Skeletal muscle tissue (tissue), 4 donors: ENCODE measurements around the gene FAM210B. TPM values are rescaled to one million over a fixed set of nuclear protein-coding genes. Genes with fewer than 3 reads are reported as not detected.

Experiments used
- H3K27ac ChIP-seq: one replicate; pipeline ENCODE4 v1.7.0; 2013; ENCODE audit warnings: mild to moderate bottlenecking, low read depth, low read length, inconsistent platforms
- H3K27me3 ChIP-seq, 3 donors: one replicate each; pipeline ENCODE4 v1.7.0; 2013; ENCODE audit warnings: low read length in 3 of 3; ENCODE audit not compliant: control insufficient read depth in 3 of 3, insufficient read depth in 3 of 3
- H3K36me3 ChIP-seq, 3 donors: one replicate each; pipeline ENCODE4 v1.7.0; 2013; ENCODE audit warnings: low read length in 3 of 3; ENCODE audit not compliant: control insufficient read depth in 3 of 3, insufficient read depth in 3 of 3
- H3K4me1 ChIP-seq, 3 donors: one replicate each; pipeline ENCODE4 v1.7.0; 2013; ENCODE audit warnings: low read length in 3 of 3, mild to moderate bottlenecking in 3 of 3; ENCODE audit not compliant: control insufficient read depth in 3 of 3, insufficient read depth in 3 of 3
- H3K4me3 ChIP-seq, 3 donors: one replicate each; pipeline ENCODE4 v1.7.0; 2013; ENCODE audit warnings: low read length in 3 of 3
- H3K9ac ChIP-seq, 3 donors: one replicate each; pipeline ENCODE4 v1.7.0; 2013; ENCODE audit warnings: low read length in 3 of 3, mild to moderate bottlenecking in 3 of 3, moderate library complexity in 2 of 3, low read depth in 1 of 3
- H3K9me3 ChIP-seq, 3 donors: one replicate each; pipeline ENCODE4 v1.7.0; 2013; ENCODE audit warnings: low read length in 3 of 3; ENCODE audit not compliant: control insufficient read depth in 3 of 3
- total RNA-seq: library from RNA; depleted of rRNA; stranded (reverse); fragments of >200 nt; gene quantifications from one replicate; pipeline ENCODE4 v1.2.3, GENCODE V29; 2014
- donor health status: Osteomylitis.

Gene FAM210B
- total RNA-seq, 1 donor from 2014 or later: 31.8 TPM

DNA sequence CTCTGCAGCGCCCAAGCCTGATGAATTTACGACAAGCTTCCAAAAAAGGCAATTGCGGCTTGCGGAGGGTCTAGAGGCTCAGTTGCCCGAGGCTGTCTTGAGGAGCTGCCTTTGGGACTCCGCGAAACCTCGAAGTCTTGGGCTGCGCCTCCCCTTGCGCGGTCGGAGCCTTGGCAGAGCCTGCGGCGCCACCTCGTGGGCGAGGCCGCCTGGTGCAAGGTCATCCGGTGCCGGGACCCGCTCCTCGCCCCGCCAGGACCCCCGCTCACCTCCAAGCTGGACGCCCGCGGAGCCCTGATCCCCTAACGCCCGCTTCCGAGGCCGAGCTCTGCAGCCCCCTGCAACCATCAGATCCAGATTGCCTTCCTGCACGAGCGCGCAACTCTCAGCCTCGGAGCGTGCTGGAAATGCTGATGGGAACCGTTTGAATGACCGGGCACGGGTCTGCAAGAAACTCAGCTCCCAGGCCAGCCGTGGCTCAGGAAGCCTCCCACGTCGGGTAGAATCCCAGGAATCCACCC lies 14.9 kb upstream of the FAM210B start:
- no peaks in the 10 kb centered on the region for H3K4me1 ChIP-seq
- no peak overlapping the region for H3K4me3 ChIP-seq
- H3K9ac ChIP-seq: no peak overlapping the region
- peaks cover 18 to 34% (median 23%) of the 10 kb centered on the region in 3 donors for H3K27me3 ChIP-seq
- no peak overlapping the region for H3K27ac ChIP-seq
- H3K9me3 ChIP-seq: no peaks in the 10 kb centered on the region
- H3K36me3 ChIP-seq: no peaks in the 10 kb centered on the region

DNA sequence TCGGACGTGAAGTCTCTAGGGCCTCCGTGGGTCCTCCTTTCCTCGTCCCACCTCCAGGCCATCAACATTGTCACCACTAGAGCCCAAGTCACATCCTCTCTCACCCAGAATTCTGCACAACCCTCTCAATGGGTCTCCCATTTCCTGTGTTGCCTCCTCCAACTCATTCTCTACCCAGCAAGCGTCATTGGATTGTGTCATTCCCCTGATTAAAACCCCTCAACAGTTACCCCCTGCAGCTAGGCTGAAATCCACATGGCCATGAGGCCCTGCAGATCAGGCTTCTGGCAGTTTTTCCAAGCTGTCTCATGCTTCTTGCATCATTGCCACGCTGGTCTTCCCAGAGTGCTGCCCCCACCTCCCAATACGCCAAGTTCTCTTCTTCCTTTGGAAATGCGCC lies 12.9 kb upstream of the FAM210B start:
- H3K4me1 ChIP-seq: no peaks in the 10 kb centered on the region
- no peak overlapping the region for H3K4me3 ChIP-seq
- no peak overlapping the region for H3K9ac ChIP-seq
- H3K36me3 ChIP-seq: no peaks in the 10 kb centered on the region
- peaks cover 18 to 34% (median 23%) of the 10 kb centered on the region in 3 donors for H3K27me3 ChIP-seq
- H3K27ac ChIP-seq: no peak overlapping the region
- H3K9me3 ChIP-seq: no peaks in the 10 kb centered on the region

DNA sequence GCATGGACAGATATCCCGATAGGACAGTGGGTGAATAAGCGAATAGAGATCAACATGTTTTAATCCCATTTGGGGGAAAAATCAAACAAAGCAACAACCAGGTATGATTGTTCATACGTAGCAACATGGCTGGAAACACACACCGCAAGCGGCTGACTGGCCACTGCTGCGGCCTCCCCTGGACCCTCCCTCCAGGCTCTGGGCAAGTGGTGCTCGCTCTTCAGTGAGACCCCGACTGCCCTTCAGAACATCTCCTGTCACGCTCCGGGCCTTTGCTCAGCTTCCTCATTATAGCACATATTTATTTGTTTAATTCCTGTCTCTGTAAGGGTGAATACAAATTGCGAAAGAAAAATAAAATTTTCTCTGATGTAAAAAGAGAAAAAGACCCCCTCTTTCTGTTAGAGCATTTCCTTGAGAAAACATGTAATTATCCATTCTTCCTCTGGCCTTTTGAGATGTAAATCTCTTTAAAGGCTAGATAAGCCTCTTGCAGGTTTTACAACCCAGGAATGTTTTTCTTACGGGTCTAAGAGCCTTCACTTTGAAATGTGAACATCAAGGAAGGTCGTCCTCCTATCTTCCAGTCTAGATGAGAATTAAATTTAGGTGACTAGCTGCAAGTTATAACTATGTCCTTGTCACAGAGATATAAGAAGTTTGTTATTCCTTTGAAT lies 11.0 kb upstream of the FAM210B start:
- Histone ChIP-seq H3K27me3 (peaks cover 16 to 34% (median 22%) of the 10 kb centered on the region in 3 donors), H3K4me3 (no peak overlapping the region), H3K9me3 (no peaks in the 10 kb centered on the region), H3K9ac (no peak overlapping the region), H3K36me3 (no peaks in the 10 kb centered on the region), H3K4me1 (no peaks in the 10 kb centered on the region), H3K27ac (no peak overlapping the region)

DNA sequence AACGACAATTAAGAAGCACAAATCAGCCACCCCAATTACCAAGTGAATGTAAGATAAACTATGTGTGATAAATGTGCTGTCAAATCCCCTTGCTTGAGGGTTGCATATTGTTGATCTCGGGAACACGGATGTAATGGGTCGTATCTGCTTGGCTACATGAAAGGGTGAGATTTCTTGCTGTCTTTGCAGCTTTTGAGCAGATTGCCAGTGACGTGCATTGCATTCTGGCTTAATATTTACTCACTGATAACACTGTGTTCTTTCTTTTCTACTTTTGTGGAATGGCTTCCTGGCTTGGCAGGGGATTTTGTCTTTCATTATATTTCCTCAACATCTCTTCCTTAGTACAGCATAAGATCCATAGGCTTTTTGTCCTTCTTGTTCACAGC lies 10.5 kb upstream of the FAM210B start:
- Histone ChIP-seq H3K9me3 (no peaks in the 10 kb centered on the region), H3K27me3 (peaks cover 11 to 28% (median 17%) of the 10 kb centered on the region in 3 donors), H3K36me3 (no peaks in the 10 kb centered on the region), H3K9ac (no peak overlapping the region), H3K27ac (no peak overlapping the region), H3K4me3 (no peak overlapping the region), H3K4me1 (no peaks in the 10 kb centered on the region)

DNA sequence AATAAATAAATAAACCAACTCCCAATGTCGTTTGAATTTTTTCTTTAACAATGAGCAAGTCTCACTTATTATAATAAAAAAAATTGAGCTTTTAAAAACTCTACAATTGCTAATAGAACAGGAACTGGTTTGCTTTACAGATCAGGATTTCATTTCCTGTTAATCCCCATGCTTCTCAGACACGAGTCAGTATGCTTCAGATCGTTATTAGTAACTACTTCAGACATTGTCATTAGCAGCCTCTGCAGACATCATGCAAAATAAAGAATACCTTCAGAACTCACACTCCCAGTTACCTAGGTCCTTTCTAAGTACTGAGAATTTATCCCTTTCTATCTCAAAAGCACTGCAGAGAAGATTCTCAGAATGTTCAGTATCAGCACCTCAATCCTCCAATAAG lies 10.0 kb upstream of the FAM210B start:
- Histone ChIP-seq H3K9me3 (no peaks in the 10 kb centered on the region), H3K9ac (no peak overlapping the region), H3K36me3 (no peaks in the 10 kb centered on the region), H3K27me3 (peaks cover 9 to 24% (median 12%) of the 10 kb centered on the region in 3 donors), H3K4me1 (no peaks in the 10 kb centered on the region), H3K27ac (no peak overlapping the region), H3K4me3 (no peak overlapping the region)

DNA sequence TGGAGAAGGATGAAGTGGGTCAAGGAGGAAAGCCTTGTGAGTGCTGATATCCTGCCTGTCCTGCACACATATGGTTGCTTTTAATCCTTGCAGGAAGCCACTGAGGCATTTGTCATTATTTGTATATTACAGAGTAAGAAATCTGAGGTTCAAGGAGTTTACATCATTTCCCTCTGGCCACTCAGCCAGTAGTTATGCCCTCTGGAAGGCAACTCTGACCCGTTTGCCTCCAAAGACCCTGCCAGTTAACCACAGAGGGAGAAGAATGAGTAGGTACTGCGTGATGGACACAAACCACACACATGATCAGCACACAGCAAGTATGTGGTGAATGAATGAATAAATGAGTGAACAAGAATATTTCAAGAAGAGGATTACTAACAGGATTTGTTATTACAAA lies 7.9 kb upstream of the FAM210B start:
- no peak overlapping the region for H3K9ac ChIP-seq
- H3K36me3 ChIP-seq: no peaks in the 10 kb centered on the region
- H3K4me3 ChIP-seq: no peak overlapping the region
- no peaks in the 10 kb centered on the region for H3K4me1 ChIP-seq
- H3K9me3 ChIP-seq: no peaks in the 10 kb centered on the region
- H3K27ac ChIP-seq: no peak overlapping the region
- peaks cover 2 to 7% (median 3%) of the 10 kb centered on the region in 3 donors for H3K27me3 ChIP-seq

DNA sequence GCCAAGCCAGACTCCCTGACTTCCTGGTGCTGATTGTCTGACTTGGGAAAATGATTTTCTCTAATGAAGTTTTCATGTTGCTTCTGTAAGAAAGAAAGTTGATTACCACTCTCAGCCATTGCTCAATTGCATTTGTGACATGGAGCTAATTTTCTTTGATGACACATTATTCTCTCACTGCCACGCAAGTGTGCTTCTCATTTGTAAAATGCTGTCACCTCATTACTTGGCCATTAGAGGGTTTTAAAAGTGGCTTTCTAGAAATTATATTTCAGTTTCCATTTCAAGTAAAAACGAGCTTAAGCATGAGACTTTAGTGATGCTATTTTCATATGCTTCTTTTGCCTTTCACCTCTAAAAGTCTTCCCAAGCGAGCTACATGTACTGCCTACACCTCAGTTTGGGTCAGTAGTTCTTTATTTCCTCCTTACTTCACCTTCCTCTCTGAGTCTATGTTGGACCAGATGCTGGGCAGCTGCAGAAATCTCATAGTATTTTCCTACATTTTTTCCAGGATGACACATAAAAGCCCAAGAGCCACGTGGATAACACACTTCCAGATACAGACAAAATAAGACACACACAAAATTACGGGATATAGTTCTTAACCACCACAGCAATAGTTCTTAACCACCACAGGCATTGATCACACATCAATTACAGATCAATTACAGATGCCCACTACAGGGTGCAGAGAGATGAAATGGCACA lies 6.3 kb upstream of the FAM210B start:
- Histone ChIP-seq H3K4me1 (no peaks in the 10 kb centered on the region), H3K4me3 (no peak overlapping the region), H3K27me3 (peaks cover 0 to 4% (median 2%) of the 10 kb centered on the region in 3 donors), H3K27ac (no peak overlapping the region), H3K36me3 (no peaks in the 10 kb centered on the region), H3K9me3 (no peaks in the 10 kb centered on the region), H3K9ac (no peak overlapping the region)

DNA sequence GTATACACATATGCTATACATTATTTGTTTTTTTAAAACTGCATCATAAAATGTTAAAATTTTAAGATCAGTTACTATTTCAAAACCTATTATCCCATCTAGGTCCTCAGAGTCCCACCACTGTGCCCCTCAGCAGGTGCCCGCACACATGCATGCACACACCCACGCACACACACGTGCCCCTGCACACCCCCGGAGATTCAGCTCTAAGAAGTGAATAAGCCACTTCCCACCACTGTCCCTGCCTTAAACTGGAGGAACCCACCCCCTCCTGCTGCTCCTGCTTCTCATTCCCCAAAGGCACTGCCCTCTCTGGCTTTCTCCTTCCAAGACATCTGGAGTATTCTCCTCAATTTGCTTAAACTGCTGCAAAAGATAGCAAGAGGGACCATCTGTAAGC lies 5.4 kb upstream of the FAM210B start:
- H3K27ac ChIP-seq: no peak overlapping the region
- no peaks in the 10 kb centered on the region for H3K27me3 ChIP-seq
- no peaks in the 10 kb centered on the region for H3K9me3 ChIP-seq
- no peak overlapping the region for H3K9ac ChIP-seq
- H3K4me1 ChIP-seq: peaks cover 0 to 3% (median 0%) of the 10 kb centered on the region in 3 donors
- no peaks in the 10 kb centered on the region for H3K36me3 ChIP-seq
- no peak overlapping the region for H3K4me3 ChIP-seq

DNA sequence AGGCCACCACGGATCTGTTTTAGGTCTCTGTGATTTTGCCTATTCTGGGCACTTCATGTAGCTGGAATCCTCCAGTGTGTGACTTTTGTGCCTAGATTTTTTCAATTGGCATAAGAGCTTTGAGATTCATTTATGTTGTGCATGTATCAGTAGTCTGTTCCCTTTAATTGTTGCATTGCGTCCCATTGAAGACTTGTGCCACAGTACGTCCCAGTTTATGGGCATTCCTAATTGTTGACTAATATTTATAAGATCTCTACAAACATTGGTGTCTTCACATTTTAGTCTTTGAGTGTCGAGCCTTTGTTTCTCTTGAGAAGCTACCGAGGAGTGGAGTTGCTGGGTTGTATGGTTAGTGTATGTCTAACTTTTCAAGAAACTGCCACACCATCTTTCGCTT lies 704 bp upstream of the FAM210B start:
- peak overlapping the region in 2 of 3 donors; percentile 57 to 59 for H3K4me3 ChIP-seq
- no peaks in the 10 kb centered on the region for H3K27me3 ChIP-seq
- no peak overlapping the region for H3K27ac ChIP-seq
- H3K9ac ChIP-seq: no peak overlapping the region
- H3K36me3 ChIP-seq: peaks cover 0 to 2% (median 0%) of the 10 kb centered on the region in 3 donors
- no peaks in the 10 kb centered on the region for H3K9me3 ChIP-seq
- H3K4me1 ChIP-seq: peaks cover 20 to 32% (median 25%) of the 10 kb centered on the region in 3 donors
